ENCODE measurements around the gene TFPI. TPM values are rescaled to one million over a fixed set of nuclear protein-coding genes. Genes with fewer than 3 reads are reported as not detected.

TFPI gene
- total RNA-seq, 1 donor, result 43.1 TPM

- DNase-seq (ENCODE audit: low read depth in 2 of 3, low spot score in 2 of 3), result no peak
Measured at GRCh38 chr2:187424146-187424545, 130.1 kb downstream of the TFPI start.

- no peak for DNase-seq (ENCODE audit: low read depth in 2 of 3, low spot score in 2 of 3)
Measured at GRCh38 chr2:187422282-187422681, 132.0 kb downstream of the TFPI start.

- DNase-seq (ENCODE audit: low read depth in 2 of 3, low spot score in 2 of 3), result no peak
Measured at GRCh38 chr2:187421519-187421918, 132.7 kb downstream of the TFPI start.

GRCh38 chr2:187419808-187420207, 134.4 kb downstream of the TFPI start:
- no peak for DNase-seq (ENCODE audit: low read depth in 2 of 3, low spot score in 2 of 3)

GRCh38 chr2:187415449-187415848, 138.8 kb downstream of the TFPI start:
- no peak for DNase-seq (ENCODE audit: low read depth in 2 of 3, low spot score in 2 of 3)

Small RNA genes lying within 50 kb of the gene (small RNA-seq; reads per million reads assigned to genes)
- gene GAPDHP59, result not detected

Other genes starting within 250 kb of the TFPI start
- gene CALCRL, start 106.2 kb downstream of the TFPI start, total RNA-seq, result 33.1 TPM

Data from hematopoietic multipotent progenitor cell (in vitro differentiated cells).